GM18951 (cell line): ENCODE measurements around the gene ZNF267.
A peak's percentile ranks its signal among the peaks of the same experiment; 100 is the strongest.
"Not testable (repeated sequence)": the region's sequence is repeated elsewhere in the genome, so short reads cannot be mapped to it uniquely, and the experiment has no call there.

Experiments
- POLR2A ChIP-seq: IDR thresholded peaks from 4 replicates; pipeline ENCODE4 v1.6.1; 2011; ENCODE audit warnings: mild to moderate bottlenecking; ENCODE audit not compliant: insufficient read length, insufficient read depth; ENCODE audit errors: extremely low read depth
- in situ Hi-C: fragments of 300-500 bp; cut with MboI; formaldehyde crosslinking; loops from one replicate; pipeline ENCODE4 v1.12.0; 2022; ENCODE audit warnings: low sequenced_read_pairs, mixed read lengths, inconsistent platforms; ENCODE audit not compliant: unreplicated experiment

ZNF267 gene

GRCh38 chr16:31872201-31872600 lies 1.4 kb upstream of the ZNF267 start:
- in situ Hi-C loops, result loop anchor here (25.0 kb wide), 2 partner anchors 410 to 885 kb away; partner anchors contain the start of genes ARMC5, HSD3B7 and TGFB1I1
- TF ChIP-seq POLR2A, result no peak

- in situ Hi-C loops, result loop anchor here (25.0 kb wide), 2 partner anchors 412 to 887 kb away; partner anchors contain the start of genes ARMC5, HSD3B7 and TGFB1I1
- TF ChIP-seq POLR2A, result no peak
Measured at GRCh38 chr16:31874366-31875111, 932 bp downstream of the ZNF267 start.

GRCh38 chr16:31875112-31875803 lies 1.7 kb downstream of the ZNF267 start:
- in situ Hi-C loops, result no loop called here
- TF ChIP-seq POLR2A, result peak; percentile 13

- no peak for TF ChIP-seq POLR2A
- in situ Hi-C loops, result no loop called here
Measured at GRCh38 chr16:31875928-31876547, 2.4 kb downstream of the ZNF267 start.

- in situ Hi-C loops, result no loop called here
- no peak for TF ChIP-seq POLR2A
Measured at GRCh38 chr16:31876951-31877828, 3.6 kb downstream of the ZNF267 start.

GRCh38 chr16:31877876-31878642 lies 4.5 kb downstream of the ZNF267 start:
- no peak for TF ChIP-seq POLR2A
- in situ Hi-C loops, result no loop called here

GRCh38 chr16:31879937-31880321 lies 6.3 kb downstream of the ZNF267 start:
- in situ Hi-C loops, result no loop called here
- TF ChIP-seq POLR2A, result no peak

GRCh38 chr16:31880322-31880979 lies 6.8 kb downstream of the ZNF267 start:
- TF ChIP-seq POLR2A, result no peak
- in situ Hi-C loops, result no loop called here

GRCh38 chr16:31886227-31886626 lies 12.6 kb downstream of the ZNF267 start:
- in situ Hi-C loops, result no loop called here
- no peak for TF ChIP-seq POLR2A

GRCh38 chr16:31888735-31889134 lies 15.1 kb downstream of the ZNF267 start:
- TF ChIP-seq POLR2A, result no peak
- in situ Hi-C loops, result no loop called here

- in situ Hi-C loops, result not testable (repeated sequence)
Measured at GRCh38 chr16:31892111-31892510, 18.5 kb downstream of the ZNF267 start.

GRCh38 chr16:31893824-31894223 lies 20.2 kb downstream of the ZNF267 start:
- no peak for TF ChIP-seq POLR2A
- in situ Hi-C loops, result no loop called here

- in situ Hi-C loops, result no loop called here
- TF ChIP-seq POLR2A, result no peak
Measured at GRCh38 chr16:31897283-31897682, 23.7 kb downstream of the ZNF267 start.
